HepG2 (cell line): ENCODE results near the gene ESYT1. TPM values are rescaled to one million over a fixed set of nuclear protein-coding genes. Genes with fewer than 3 reads are reported as not detected.

ENCODE experiments used
- ATRX ChIP-seq: sonication (generic); formaldehyde crosslinking; IDR thresholded peaks from 2 replicates; pipeline ENCODE4 v1.4.0; 2020; ENCODE audit warnings: missing genetic modification reagents, borderline replicate concordance
- CSRNP2 ChIP-seq: sonication (generic); formaldehyde crosslinking; conservative IDR thresholded peaks from 2 replicates; pipeline ENCODE4 v1.8.0; 2022; ENCODE audit warnings: low read depth, missing genetic modification reagents
- HDAC2 ChIP-seq: sonication (generic); formaldehyde crosslinking; IDR thresholded peaks from 2 replicates; pipeline ENCODE4 v1.4.0; 2020; ENCODE audit warnings: missing genetic modification reagents
- HNRNPH1 ChIP-seq: fragments of 200-400 bp; formaldehyde crosslinking; optimal IDR thresholded peaks from 2 replicates; pipeline ENCODE3; 2017; ENCODE audit warnings: mild to moderate bottlenecking, low read depth, low read length
- MYC ChIP-seq: sonication (generic); formaldehyde crosslinking; IDR thresholded peaks from 2 replicates; pipeline ENCODE4 v1.9.0; 2021; ENCODE audit warnings: missing genetic modification reagents, borderline replicate concordance
- NONO ChIP-seq, 2 experiments: fragments of 450-650 bp in 1 of 2; sonication (generic) in 1 of 2; formaldehyde crosslinking in 1 of 2; IDR thresholded peaks in 1 of 2; conservative IDR thresholded peaks in 1 of 2; 2 replicates each; pipeline versions ENCODE4 v1.6.1 to v1.8.0; 2017 to 2022; ENCODE audit warnings: mild to moderate bottlenecking in 1 of 2, missing genetic modification reagents in 1 of 2, moderate library complexity in 1 of 2
- SMC3 ChIP-seq: IDR thresholded peaks from 2 replicates; pipeline ENCODE4 v1.6.1; 2011; ENCODE audit warnings: low read length, improper control_type of control experiment
- THRA ChIP-seq: sonication (generic); formaldehyde crosslinking; IDR thresholded peaks from 2 replicates; pipeline ENCODE4 v1.4.0; 2020; ENCODE audit warnings: missing genetic modification reagents, borderline replicate concordance
- ZBTB3 ChIP-seq: sonication (generic); formaldehyde crosslinking; IDR thresholded peaks from 2 replicates; pipeline ENCODE4 v1.4.0; 2020; ENCODE audit warnings: low read depth, mild to moderate bottlenecking, moderate library complexity, missing genetic modification reagents, borderline replicate concordance
- ZHX1 ChIP-seq: sonication (generic); formaldehyde crosslinking; IDR thresholded peaks from 2 replicates; pipeline ENCODE4 v1.8.1; 2022; ENCODE audit warnings: low read depth, mild to moderate bottlenecking, missing genetic modification reagents
- ZKSCAN5 ChIP-seq: sonication (generic); formaldehyde crosslinking; IDR thresholded peaks from 2 replicates; pipeline ENCODE4 v1.5.1; 2020; ENCODE audit warnings: mild to moderate bottlenecking, missing genetic modification reagents
- ZNF124 ChIP-seq: sonication (generic); formaldehyde crosslinking; IDR thresholded peaks from 2 replicates; pipeline ENCODE4 v1.4.0; 2020; ENCODE audit warnings: missing genetic modification reagents
- ZNF225 ChIP-seq: sonication (generic); formaldehyde crosslinking; IDR thresholded peaks from 2 replicates; pipeline ENCODE4 v1.4.0; 2020; ENCODE audit warnings: mild to moderate bottlenecking, missing genetic modification reagents
- ZNF253 ChIP-seq: sonication (generic); formaldehyde crosslinking; IDR thresholded peaks from 2 replicates; pipeline ENCODE4 v1.8.0; 2022; ENCODE audit warnings: mild to moderate bottlenecking, missing genetic modification reagents, borderline replicate concordance
- ZNF276 ChIP-seq: sonication (generic); formaldehyde crosslinking; IDR thresholded peaks from 2 replicates; pipeline ENCODE4 v1.4.0; 2020; ENCODE audit warnings: mild to moderate bottlenecking, low read depth, missing genetic modification reagents
- ZNF512B ChIP-seq: sonication (generic); formaldehyde crosslinking; IDR thresholded peaks from 2 replicates; pipeline ENCODE4 v1.5.1; 2020; ENCODE audit warnings: missing genetic modification reagents, mild to moderate bottlenecking, borderline replicate concordance
- ZNF674 ChIP-seq: sonication (generic); formaldehyde crosslinking; IDR thresholded peaks from 2 replicates; pipeline ENCODE4 v1.5.0; 2020; ENCODE audit warnings: low read depth, mild to moderate bottlenecking, missing genetic modification reagents
- polyA plus RNA-seq, 8 experiments: library from polyadenylated mRNA; depleted of rRNA in 3 of 8; stranded (reverse) in 7 of 8; unstranded in 1 of 8; fragments of >200 nt; fragmentation: Illumina TruSeq in 4 of 8; extraction: Trizol in 4 of 8; gene quantifications; 2 replicates each; pipeline versions ENCODE4 v1.2.1 to v1.2.3, GENCODE V29; 2011 to 2016; ENCODE audit warnings: low read depth in 4 of 8, missing spikeins in 1 of 8, mixed read lengths in 1 of 8; ENCODE audit not compliant: insufficient read depth in 1 of 8
- total RNA-seq, 5 experiments: library from RNA; depleted of rRNA; stranded (reverse); fragments of >200 nt; fragmentation: Illumina TruSeq; extraction: Trizol; gene quantifications; 2 replicates each; pipeline ENCODE4 v1.2.3, GENCODE V29; 2016; ENCODE audit warnings: low read depth in 1 of 5

Gene ESYT1
- total and polyA plus RNA-seq, 2 of the 13 experiments (the other 11 are each of a cell fraction or from before 2014, with no cell fraction given): 66.9 to 71.0 TPM

GRCh38 chr12:56152132-56152755 is 24.2 kb downstream of the ESYT1 start, which contains the start of gene MYL6B (continued):
- no peak for TF ChIP-seq ZNF276 (CRISPR knock-in tag)
- TF ChIP-seq NONO (IDR thresholded peaks at IDR 0.05): no peak
- peak; percentile 22; the same call in 1 of the 2 replicates for TF ChIP-seq NONO (CRISPR knock-in tag; conservative IDR thresholded peaks at IDR 0.05)
- TF ChIP-seq ZNF253 (CRISPR knock-in tag): no peak
- TF ChIP-seq SMC3: no peak
- TF ChIP-seq ZKSCAN5 (CRISPR knock-in tag): no peak
- TF ChIP-seq ATRX: no peak
- no peak for TF ChIP-seq ZBTB3 (CRISPR knock-in tag)
- peak; percentile 25; the same call in 1 of the 2 replicates for TF ChIP-seq THRA (CRISPR knock-in tag)
- peak; percentile 42; the same call in 1 of the 2 replicates for TF ChIP-seq ZNF124 (CRISPR knock-in tag)
- TF ChIP-seq HNRNPH1: no peak
- no peak for TF ChIP-seq ZNF512B (CRISPR knock-in tag)
- TF ChIP-seq ZNF225 (CRISPR knock-in tag): no peak
- TF ChIP-seq ZNF674 (CRISPR knock-in tag): no peak
- peak; percentile 82; the same call in 1 of the 2 replicates for TF ChIP-seq MYC (CRISPR knock-in tag)
- peak; percentile 30; the same call in 1 of the 2 replicates for TF ChIP-seq ZHX1 (CRISPR knock-in tag)
- TF ChIP-seq CSRNP2 (CRISPR knock-in tag): no peak
- 0 out of 2 replicates have a peak, but pooled peaks have one; percentile 52 for TF ChIP-seq HDAC2 (CRISPR knock-in tag)
